IPS-18a (cell line): ENCODE data around the gene NTNG2.

ENCODE experiments used
- H3K27ac ChIP-seq: one replicate; pipeline ENCODE4 v1.5.1; 2013; ENCODE audit warnings: low read length
- H3K27me3 ChIP-seq: one replicate; pipeline ENCODE4 v1.6.1; 2013; ENCODE audit warnings: mild to moderate bottlenecking, low read length; ENCODE audit not compliant: control insufficient read depth, insufficient read depth
- H3K36me3 ChIP-seq: one replicate; pipeline ENCODE4 v1.6.1; 2013; ENCODE audit warnings: low read depth, low read length; ENCODE audit not compliant: control insufficient read depth
- H3K4me1 ChIP-seq: one replicate; pipeline ENCODE4 v1.6.1; 2013; ENCODE audit warnings: low read depth, low read length; ENCODE audit not compliant: control insufficient read depth
- H3K4me3 ChIP-seq: one replicate; pipeline ENCODE4 v1.5.1; 2013; ENCODE audit warnings: low read length
- H3K9ac ChIP-seq: one replicate; pipeline ENCODE4 v1.6.1; 2013; ENCODE audit warnings: mild to moderate bottlenecking, low read length, moderate library complexity
- H3K9me3 ChIP-seq: one replicate; pipeline ENCODE4 v1.6.1; 2013; ENCODE audit warnings: low read depth, low read length; ENCODE audit not compliant: control insufficient read depth

Gene NTNG2

GRCh38 chr9:132232522-132232921, 70.7 kb downstream of the NTNG2 start:
- no peaks in the 10 kb centered on the region for H3K27me3 ChIP-seq
- H3K9ac ChIP-seq, result no peak overlapping the region
- H3K4me3 ChIP-seq, result no peak overlapping the region
- H3K4me1 ChIP-seq, result no peaks in the 10 kb centered on the region
- H3K36me3 ChIP-seq, result no peaks in the 10 kb centered on the region
- H3K27ac ChIP-seq, result no peak overlapping the region
- H3K9me3 ChIP-seq, result no peaks in the 10 kb centered on the region

- Histone ChIP-seq H3K4me1 (no peaks in the 10 kb centered on the region), H3K4me3 (no peak overlapping the region), H3K27me3 (no peaks in the 10 kb centered on the region), H3K27ac (no peak overlapping the region), H3K36me3 (no peaks in the 10 kb centered on the region), H3K9me3 (no peaks in the 10 kb centered on the region), H3K9ac (no peak overlapping the region)
These were observed 71.3 kb downstream of the NTNG2 start for GRCh38 chr9:132233138-132233537.

GRCh38 chr9:132234535-132234934, 72.7 kb downstream of the NTNG2 start:
- Histone ChIP-seq H3K9ac (no peak overlapping the region), H3K9me3 (no peaks in the 10 kb centered on the region), H3K36me3 (no peaks in the 10 kb centered on the region), H3K27ac (no peak overlapping the region), H3K4me1 (no peaks in the 10 kb centered on the region), H3K4me3 (no peak overlapping the region), H3K27me3 (no peaks in the 10 kb centered on the region)

GRCh38 chr9:132235125-132235524, 73.3 kb downstream of the NTNG2 start:
- no peaks in the 10 kb centered on the region for H3K4me1 ChIP-seq
- H3K9me3 ChIP-seq, result no peaks in the 10 kb centered on the region
- H3K27ac ChIP-seq, result no peak overlapping the region
- no peaks in the 10 kb centered on the region for H3K36me3 ChIP-seq
- no peak overlapping the region for H3K9ac ChIP-seq
- no peaks in the 10 kb centered on the region for H3K27me3 ChIP-seq
- H3K4me3 ChIP-seq, result no peak overlapping the region

GRCh38 chr9:132235894-132236661, 74.2 kb downstream of the NTNG2 start:
- H3K36me3 ChIP-seq, result no peaks in the 10 kb centered on the region
- no peak overlapping the region for H3K27ac ChIP-seq
- H3K27me3 ChIP-seq, result no peaks in the 10 kb centered on the region
- no peak overlapping the region for H3K9ac ChIP-seq
- H3K4me3 ChIP-seq, result no peak overlapping the region
- peaks cover 4% of the 10 kb centered on the region for H3K4me1 ChIP-seq
- no peaks in the 10 kb centered on the region for H3K9me3 ChIP-seq

- no peak overlapping the region for H3K4me3 ChIP-seq
- no peaks in the 10 kb centered on the region for H3K27me3 ChIP-seq
- H3K9me3 ChIP-seq, result no peaks in the 10 kb centered on the region
- H3K36me3 ChIP-seq, result no peaks in the 10 kb centered on the region
- no peak overlapping the region for H3K9ac ChIP-seq
- peaks cover 4% of the 10 kb centered on the region for H3K4me1 ChIP-seq
- H3K27ac ChIP-seq, result no peak overlapping the region
These were observed 74.9 kb downstream of the NTNG2 start for GRCh38 chr9:132236662-132237311.

- peaks cover 3% of the 10 kb centered on the region for H3K27me3 ChIP-seq
- H3K36me3 ChIP-seq, result no peaks in the 10 kb centered on the region
- no peak overlapping the region for H3K27ac ChIP-seq
- no peaks in the 10 kb centered on the region for H3K9me3 ChIP-seq
- peaks cover 4% of the 10 kb centered on the region for H3K4me1 ChIP-seq
- no peak overlapping the region for H3K9ac ChIP-seq
- H3K4me3 ChIP-seq, result no peak overlapping the region
These were observed 75.6 kb downstream of the NTNG2 start for GRCh38 chr9:132237481-132237880.

- H3K27me3 ChIP-seq, result peaks cover 12% of the 10 kb centered on the region
- H3K4me1 ChIP-seq, result peaks cover 4% of the 10 kb centered on the region
- H3K27ac ChIP-seq, result no peak overlapping the region
- no peaks in the 10 kb centered on the region for H3K9me3 ChIP-seq
- no peak overlapping the region for H3K9ac ChIP-seq
- no peak overlapping the region for H3K4me3 ChIP-seq
- no peaks in the 10 kb centered on the region for H3K36me3 ChIP-seq
These were observed 76.4 kb downstream of the NTNG2 start for GRCh38 chr9:132238026-132238972.

GRCh38 chr9:132238992-132239391, 77.1 kb downstream of the NTNG2 start:
- H3K9me3 ChIP-seq, result no peaks in the 10 kb centered on the region
- H3K27ac ChIP-seq, result no peak overlapping the region
- H3K27me3 ChIP-seq, result peaks cover 14% of the 10 kb centered on the region
- H3K4me3 ChIP-seq, result no peak overlapping the region
- no peak overlapping the region for H3K9ac ChIP-seq
- no peaks in the 10 kb centered on the region for H3K36me3 ChIP-seq
- H3K4me1 ChIP-seq, result peaks cover 4% of the 10 kb centered on the region

GRCh38 chr9:132239518-132239917, 77.7 kb downstream of the NTNG2 start:
- no peak overlapping the region for H3K9ac ChIP-seq
- peaks cover 14% of the 10 kb centered on the region for H3K27me3 ChIP-seq
- H3K4me3 ChIP-seq, result no peak overlapping the region

GRCh38 chr9:132239999-132240840, 78.4 kb downstream of the NTNG2 start:
- H3K27ac ChIP-seq, result no peak overlapping the region
- no peak overlapping the region for H3K9ac ChIP-seq
- peaks cover 14% of the 10 kb centered on the region for H3K27me3 ChIP-seq
- H3K4me1 ChIP-seq, result peaks cover 4% of the 10 kb centered on the region
- peak overlapping the region; percentile 58 for H3K4me3 ChIP-seq
- H3K9me3 ChIP-seq, result no peaks in the 10 kb centered on the region
- no peaks in the 10 kb centered on the region for H3K36me3 ChIP-seq

More at GRCh38 chr9:132239518-132239917, 77.7 kb downstream of the NTNG2 start:
- no peaks in the 10 kb centered on the region for H3K9me3 ChIP-seq
- H3K27ac ChIP-seq, result no peak overlapping the region
- peaks cover 4% of the 10 kb centered on the region for H3K4me1 ChIP-seq
- no peaks in the 10 kb centered on the region for H3K36me3 ChIP-seq
